HepG2 (cell line): ENCODE results near the gene STON1. TPM values are rescaled to one million over a fixed set of nuclear protein-coding genes. Genes with fewer than 3 reads are reported as not detected.

ENCODE experiments used
- ATAC-seq: fragments of 200-7000 bp; cut with Tn5 transposase; 3 replicates; pipeline ENCODE4 v1.9.1; 2020; ENCODE audit warnings: mild to moderate bottlenecking, moderate library complexity
- BruUV-seq: library from RNA; stranded (reverse); fragments of 400-500 nt; replicated peaks from 2 replicates; lab custom pipeline; 2021; lab: Mats Ljungman, UMichigan
- CTCF ChIA-PET: fragments of 300-600 bp; formaldehyde crosslinking; extraction: SDS; loops from one replicate; lab custom pipeline; 2021; ENCODE audit warnings: low total read pairs, inconsistent platforms, low intra/inter-chr PET ratio; lab: Yijun Ruan, JAX
- POLR2A ChIA-PET: fragments of 350-600 bp; sonication (Branson Sonifier 250); formaldehyde crosslinking; loops from one replicate; lab custom pipeline; 2020; ENCODE audit warnings: antibody characterized with exemption, inconsistent platforms; lab: Yijun Ruan, JAX
- DNase-seq: peaks from one replicate; pipeline ENCODE4 v3.0.0-alpha.2; 2015; ENCODE audit warnings: low spot score
- FAIRE-seq: peaks from 3 replicates; lab custom pipeline; 2011; peaks lifted over from hg19 to GRCh38; lab: Jason Lieb, UNC
- H2AFZ ChIP-seq: one replicate; pipeline ENCODE4 v1.6.1; 2011; ENCODE audit warnings: low read length, inconsistent platforms
- H3K27ac ChIP-seq: fragments of 300-600 bp; 3 replicates; pipeline ENCODE4 v1.8.0; 2011; ENCODE audit warnings: mixed run types, mild to moderate bottlenecking, mixed read lengths, low read length, inconsistent platforms; ENCODE audit not compliant: insufficient read depth; ENCODE audit errors: extremely low read length
- H3K27me3 ChIP-seq, 2 experiments: fragments of 200-600 bp in 1 of 2; 2 replicates in 1 of 2; 3 replicates in 1 of 2; pipeline versions ENCODE4 v1.6.0 to v1.8.0; 2011; ENCODE audit warnings: low read length in 2 of 2, mild to moderate bottlenecking in 2 of 2, moderate library complexity in 2 of 2, inconsistent platforms in 1 of 2; ENCODE audit not compliant: insufficient read depth in 2 of 2, control insufficient read depth in 1 of 2
- H3K36me3 ChIP-seq, 2 experiments: fragments of 200-600 bp in 1 of 2; replicated peaks in 1 of 2; 2 replicates in 1 of 2; 3 replicates in 1 of 2; pipeline versions ENCODE4 v1.5.1 to v1.8.0; 2011; ENCODE audit warnings: low read length in 2 of 2, inconsistent platforms in 1 of 2; ENCODE audit not compliant: insufficient read depth in 2 of 2, control insufficient read depth in 1 of 2
- H3K4me1 ChIP-seq: 2 replicates; pipeline ENCODE4 v1.5.1; 2012; ENCODE audit warnings: low read length, inconsistent platforms; ENCODE audit not compliant: insufficient read depth
- H3K4me2 ChIP-seq: 2 replicates; pipeline ENCODE4 v1.6.0; 2011; ENCODE audit warnings: low read depth, low read length, inconsistent platforms
- H3K4me3 ChIP-seq, 3 experiments: fragments of 200-600 bp in 1 of 3; sonication (generic), shearing (Covaris generic) in 1 of 3; replicated peaks in 1 of 3; 2 replicates each; pipeline ENCODE4 v1.5.1; 2011 to 2016; ENCODE audit warnings: low read length in 3 of 3, inconsistent platforms in 2 of 3, low read depth in 2 of 3, mild to moderate bottlenecking in 2 of 3, control low read depth in 1 of 3, mixed read lengths in 1 of 3; ENCODE audit not compliant: insufficient read depth in 1 of 3
- H3K79me2 ChIP-seq: one replicate; pipeline ENCODE4 v1.6.1; 2011; ENCODE audit warnings: low read length, inconsistent platforms; ENCODE audit not compliant: insufficient read depth
- H3K9ac ChIP-seq: 2 replicates; pipeline ENCODE4 v1.6.0; 2011; ENCODE audit warnings: mild to moderate bottlenecking, low read depth, low read length, inconsistent platforms; ENCODE audit not compliant: insufficient read depth
- H3K9me3 ChIP-seq: 2 replicates; pipeline ENCODE4 v1.5.1; 2012; ENCODE audit warnings: mild to moderate bottlenecking, low read length
- H4K20me1 ChIP-seq: 2 replicates; pipeline ENCODE4 v1.6.0; 2011; ENCODE audit warnings: inconsistent platforms, mild to moderate bottlenecking, low read length, moderate library complexity; ENCODE audit not compliant: insufficient read depth
- CTCF ChIP-seq: sonication (generic); formaldehyde crosslinking; IDR thresholded peaks from 2 replicates; pipeline ENCODE4 v1.5.0; 2020; ENCODE audit warnings: mild to moderate bottlenecking, missing genetic modification reagents, moderate library complexity
- RAD21 ChIP-seq: fragments of 450-650 bp; formaldehyde crosslinking; IDR thresholded peaks from 2 replicates; pipeline ENCODE4 v1.5.0; 2020; ENCODE audit warnings: mild to moderate bottlenecking
- SALL2 ChIP-seq: sonication (generic); formaldehyde crosslinking; IDR thresholded peaks from 2 replicates; pipeline ENCODE4 v1.8.1; 2023; ENCODE audit warnings: mild to moderate bottlenecking, missing genetic modification reagents, inconsistent platforms
- STAG1 ChIP-seq: sonication (generic); formaldehyde crosslinking; IDR thresholded peaks from 2 replicates; pipeline ENCODE4 v1.4.0; 2020; ENCODE audit warnings: missing genetic modification reagents
- XRCC5 ChIP-seq: fragments of 200-400 bp; formaldehyde crosslinking; optimal IDR thresholded peaks from 2 replicates; pipeline ENCODE3; 2017; ENCODE audit warnings: mild to moderate bottlenecking, low read length
- ZNF354B ChIP-seq: sonication (generic); formaldehyde crosslinking; IDR thresholded peaks from 2 replicates; pipeline ENCODE4 v1.8.0; 2022; ENCODE audit warnings: mild to moderate bottlenecking, missing genetic modification reagents
- ZNF558 ChIP-seq: sonication (generic); formaldehyde crosslinking; IDR thresholded peaks from 2 replicates; pipeline ENCODE4 v1.9.0; 2022; ENCODE audit warnings: mild to moderate bottlenecking, missing genetic modification reagents, borderline replicate concordance
- ZNF567 ChIP-seq: sonication (generic); formaldehyde crosslinking; IDR thresholded peaks from 2 replicates; pipeline ENCODE4 v1.8.1; 2023; ENCODE audit warnings: mild to moderate bottlenecking, missing genetic modification reagents, borderline replicate concordance
- WGBS: methylation state at CpG from one replicate; pipeline ENCODE4 v1.1.6; 2017; ENCODE audit warnings: low lambda C conversion rate; 5-methylcytosine and 5-hydroxymethylcytosine counted together
- in situ Hi-C: cut with HindIII; loops from 2 replicates; pipeline ENCODE4 v1.10.0; 2017; ENCODE audit warnings: low pct_unique_long_range_greater_than_20kb; ENCODE audit not compliant: extremely low pct_ligation_motif_present
- intact Hi-C: fragments of 100-400 bp; cut with micrococcal nuclease; formaldehyde crosslinking; loops from one replicate; pipeline ENCODE4 v1.10.0; 2022; ENCODE audit not compliant: unreplicated experiment
- polyA plus RNA-seq, 8 experiments: library from polyadenylated mRNA; depleted of rRNA in 3 of 8; stranded (reverse) in 7 of 8; unstranded in 1 of 8; fragments of >200 nt; fragmentation: Illumina TruSeq in 4 of 8; extraction: Trizol in 4 of 8; gene quantifications; 2 replicates each; pipeline versions ENCODE4 v1.2.1 to v1.2.3, GENCODE V29; 2011 to 2016; ENCODE audit warnings: low read depth in 4 of 8, missing spikeins in 1 of 8, mixed read lengths in 1 of 8; ENCODE audit not compliant: insufficient read depth in 1 of 8
- total RNA-seq, 5 experiments: library from RNA; depleted of rRNA; stranded (reverse); fragments of >200 nt; fragmentation: Illumina TruSeq; extraction: Trizol; gene quantifications; 2 replicates each; pipeline ENCODE4 v1.2.3, GENCODE V29; 2016; ENCODE audit warnings: low read depth in 1 of 5

The STON1 gene
- total and polyA plus RNA-seq, 2 of the 13 experiments (the other 11 are each of a cell fraction or from before 2014, with no cell fraction given), result 0.09 to 0.28 TPM

DNA sequence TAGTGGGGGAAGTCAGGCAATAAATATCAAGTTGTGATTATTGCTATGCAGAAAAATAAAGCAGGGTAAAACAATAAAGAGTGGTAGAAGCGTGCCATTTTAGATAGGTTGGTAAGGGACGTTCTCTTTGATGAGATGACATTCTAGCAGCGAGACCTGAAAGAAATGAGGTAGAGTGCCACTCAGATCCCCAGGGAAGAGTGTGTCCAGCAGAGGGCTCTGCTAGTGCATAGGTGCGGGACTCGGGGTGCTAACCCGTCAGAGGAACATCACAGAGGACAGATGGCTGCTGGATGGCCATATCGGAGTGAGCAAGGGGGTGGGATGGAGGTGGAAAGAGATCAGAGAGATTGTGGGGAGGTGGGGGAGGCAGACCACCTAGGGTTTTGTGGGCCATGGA is 71.4 kb downstream of the STON1 start:
- Histone ChIP-seq H2AFZ (no peak overlapping the region), H4K20me1 (no peaks in the 10 kb centered on the region), H3K36me3 (no peaks in the 10 kb centered on the region), H3K9me3 (no peaks in the 10 kb centered on the region), H3K4me2 (no peak overlapping the region), H3K27ac (no peak overlapping the region), H3K9ac (no peak overlapping the region), H3K79me2 (no peaks in the 10 kb centered on the region), H3K4me3 (no peak overlapping the region), H3K27me3 (no peaks in the 10 kb centered on the region), H3K4me1 (no peaks in the 10 kb centered on the region)
- ChIA-PET POLR2A (no interaction called here), CTCF (interaction anchor here (0.8 to 1.7 kb wide), 2 partner anchors 1544 to 1801 kb away, joined by 3 to 6 read pairs; no protein-coding TSS in a partner anchor)
- in situ Hi-C loops (loop anchor here (10.0 kb wide), 1 partner anchor 123 kb away; no protein-coding TSS in a partner anchor), intact Hi-C loops (loop anchor here (1.0 to 5.0 kb wide), 3 partner anchors 124 to 1891 kb away; no protein-coding TSS in a partner anchor)
- ATAC-seq (peak; percentile 99), DNase-seq (peak; percentile 34), FAIRE-seq (peak; percentile 36)
- BruUV-seq, result no TSS peak
- 6% methylated on average over 7 of the region's 7 CpGs for WGBS
- TF ChIP-seq ZNF558 (CRISPR knock-in tag) (no peak), STAG1 (CRISPR knock-in tag) (peak; percentile 59), CTCF (CRISPR knock-in tag) (peak; percentile 76), ZNF567 (CRISPR knock-in tag) (no peak), SALL2 (CRISPR knock-in tag) (peak; percentile 25; the same call in 1 of the 2 replicates), ZNF354B (CRISPR knock-in tag) (0 out of 2 replicates have a peak, but pooled peaks have one; percentile 26), RAD21 (CRISPR knock-in tag) (peak; percentile 32; the same call in 1 of the 2 replicates), XRCC5 (peak; percentile 73)
